Osteoblast (primary cell): ENCODE results near the gene GPR55. TPM values are rescaled to one million over a fixed set of nuclear protein-coding genes. Genes with fewer than 3 reads are reported as not detected.

Experiments
- DNase-seq: peaks from one replicate; pipeline ENCODE4 v3.0.0; 2011; ENCODE audit warnings: low spot score, mixed read lengths; ENCODE audit not compliant: insufficient read length; ENCODE audit errors: missing footprints
- H2AFZ ChIP-seq: 2 replicates; pipeline ENCODE4 v1.6.0; 2011; ENCODE audit warnings: mild to moderate bottlenecking, low read length
- H3K27ac ChIP-seq: 2 replicates; pipeline ENCODE4 v1.5.1; 2011; ENCODE audit warnings: mild to moderate bottlenecking, low read depth, low read length, moderate library complexity
- H3K27me3 ChIP-seq: 2 replicates; pipeline ENCODE4 v1.6.0; 2012; ENCODE audit warnings: mild to moderate bottlenecking, control low read depth, inconsistent platforms, low read length, moderate library complexity; ENCODE audit not compliant: insufficient read depth
- H3K36me3 ChIP-seq: 2 replicates; pipeline ENCODE4 v1.5.1; 2011; ENCODE audit warnings: mild to moderate bottlenecking, low read length, control low read depth, moderate library complexity; ENCODE audit not compliant: insufficient read depth
- H3K4me1 ChIP-seq: 2 replicates; pipeline ENCODE4 v1.5.1; 2011; ENCODE audit warnings: mild to moderate bottlenecking, low read length, control low read depth, moderate library complexity; ENCODE audit not compliant: insufficient read depth
- H3K4me2 ChIP-seq: 2 replicates; pipeline ENCODE4 v1.6.0; 2011; ENCODE audit warnings: mild to moderate bottlenecking, low read length; ENCODE audit not compliant: insufficient read depth
- H3K4me3 ChIP-seq: fragments of 200-600 bp; sonication (generic); 3 replicates; pipeline ENCODE4 v1.5.1; 2012; ENCODE audit warnings: mild to moderate bottlenecking, low read length, inconsistent platforms; ENCODE audit not compliant: insufficient read depth
- H3K79me2 ChIP-seq: 2 replicates; pipeline ENCODE4 v1.6.0; 2012; ENCODE audit warnings: mild to moderate bottlenecking, low read length, control low read depth, inconsistent platforms; ENCODE audit not compliant: insufficient read depth
- H3K9me3 ChIP-seq: 2 replicates; pipeline ENCODE4 v1.5.1; 2011; ENCODE audit warnings: low read depth, low read length, control low read depth
- H4K20me1 ChIP-seq: 2 replicates; pipeline ENCODE4 v1.6.0; 2012; ENCODE audit warnings: mild to moderate bottlenecking, low read length, control low read depth; ENCODE audit not compliant: insufficient read depth
- CTCF ChIP-seq: IDR thresholded peaks from 2 replicates; pipeline ENCODE4 v1.5.1; 2011; ENCODE audit warnings: mild to moderate bottlenecking, low read depth, low read length, moderate library complexity; ENCODE audit errors: extremely low read depth
- total RNA-seq: library from RNA; depleted of rRNA; stranded (reverse); fragments of >200 nt; gene quantifications from 2 replicates; pipeline ENCODE4 v1.2.3, GENCODE V29; 2012

The GPR55 gene
- total RNA-seq, 1 donor: not detected

GRCh38 chr2:230922951-230923717 lies 1.9 kb downstream of the GPR55 start:
- no peaks in the 10 kb centered on the region for H3K9me3 ChIP-seq
- H2AFZ ChIP-seq: no peak overlapping the region
- peaks cover 44% of the 10 kb centered on the region for H3K27me3 ChIP-seq
- no peaks in the 10 kb centered on the region for H3K36me3 ChIP-seq
- H3K4me2 ChIP-seq: no peak overlapping the region
- no peak overlapping the region for H3K27ac ChIP-seq
- no peaks in the 10 kb centered on the region for H4K20me1 ChIP-seq
- H3K79me2 ChIP-seq: no peaks in the 10 kb centered on the region
- no peaks in the 10 kb centered on the region for H3K4me1 ChIP-seq
- peak; percentile 64 for DNase-seq
- no peak for TF ChIP-seq CTCF
- no peak overlapping the region for H3K4me3 ChIP-seq

GRCh38 chr2:230921806-230922595 lies 3.0 kb downstream of the GPR55 start:
- no peak for DNase-seq

GRCh38 chr2:230920167-230920566 lies 4.9 kb downstream of the GPR55 start:
- no peak for DNase-seq
- Histone ChIP-seq H3K27me3 (peaks cover 58% of the 10 kb centered on the region), H3K27ac (no peak overlapping the region), H3K4me1 (no peaks in the 10 kb centered on the region), H3K4me2 (no peak overlapping the region), H3K79me2 (no peaks in the 10 kb centered on the region), H4K20me1 (no peaks in the 10 kb centered on the region), H3K4me3 (no peak overlapping the region), H3K9me3 (no peaks in the 10 kb centered on the region), H2AFZ (no peak overlapping the region), H3K36me3 (no peaks in the 10 kb centered on the region)
- no peak for TF ChIP-seq CTCF

More at GRCh38 chr2:230921806-230922595, 3.0 kb downstream of the GPR55 start:
- Histone ChIP-seq H3K27ac (no peak overlapping the region), H3K4me2 (no peak overlapping the region), H3K4me1 (no peaks in the 10 kb centered on the region), H3K4me3 (no peak overlapping the region), H3K79me2 (no peaks in the 10 kb centered on the region), H3K36me3 (no peaks in the 10 kb centered on the region), H3K27me3 (peaks cover 55% of the 10 kb centered on the region), H3K9me3 (no peaks in the 10 kb centered on the region), H4K20me1 (no peaks in the 10 kb centered on the region), H2AFZ (no peak overlapping the region)
- no peak for TF ChIP-seq CTCF

GRCh38 chr2:230919681-230920080 lies 5.4 kb downstream of the GPR55 start:
- no peak for TF ChIP-seq CTCF
- Histone ChIP-seq H3K79me2 (no peaks in the 10 kb centered on the region), H3K9me3 (no peaks in the 10 kb centered on the region), H3K27me3 (peaks cover 58% of the 10 kb centered on the region), H2AFZ (no peak overlapping the region), H3K27ac (no peak overlapping the region), H4K20me1 (no peaks in the 10 kb centered on the region), H3K4me1 (no peaks in the 10 kb centered on the region), H3K4me3 (no peak overlapping the region), H3K36me3 (no peaks in the 10 kb centered on the region), H3K4me2 (no peak overlapping the region)
- DNase-seq: no peak
